Left ventricle myocardium inferior (tissue), 1 donor: ENCODE data around the gene GGN. TPM values are rescaled to one million over a fixed set of nuclear protein-coding genes. Genes with fewer than 3 reads are reported as not detected.

ENCODE experiments used
- DNase-seq: peaks from one replicate; pipeline ENCODE4 v3.0.0-alpha.2; 2020
- H3K27ac ChIP-seq: fragments of 200-600 bp; replicated peaks from 2 replicates; pipeline ENCODE4 v1.8.0; 2021
- H3K27me3 ChIP-seq: fragments of 200-600 bp; 2 replicates; pipeline ENCODE4 v1.8.0; 2021; ENCODE audit warnings: low read depth
- H3K36me3 ChIP-seq: fragments of 200-600 bp; 2 replicates; pipeline ENCODE4 v1.8.0; 2021
- H3K4me1 ChIP-seq: fragments of 200-600 bp; 2 replicates; pipeline ENCODE4 v1.8.0; 2021
- H3K4me3 ChIP-seq: fragments of 200-600 bp; 2 replicates; pipeline ENCODE4 v1.8.0; 2021; ENCODE audit warnings: mild to moderate bottlenecking, moderate library complexity
- H3K9me3 ChIP-seq: fragments of 200-600 bp; replicated peaks from 2 replicates; pipeline ENCODE4 v1.8.0; 2021
- intact Hi-C: fragments of 100-400 bp; cut with micrococcal nuclease; formaldehyde crosslinking; loops from one replicate; pipeline ENCODE4 v1.11.0; 2022
- total RNA-seq: library from RNA; stranded (reverse); fragmentation: NEBNext Ultra II Directional; extraction: Animal tissue kit (Norgen Biotek cat#: 25700); gene quantifications from one replicate; pipeline ENCODE4 v1.2.1, GENCODE V29; 2021
- TF ChIP-seq, protein P1 (sequence below): fragments of 200-600 bp; IDR thresholded peaks from 2 replicates; pipeline ENCODE4 v1.8.0; 2021; ENCODE audit warnings: antibody characterized with exemption, mild to moderate bottlenecking, borderline replicate concordance
- donor health status: DM: no; HTN: yes; CAD: no; lungs with severe emphysema.

GGN gene
- total RNA-seq, 1 donor from 2014 or later: not detected

DNA sequence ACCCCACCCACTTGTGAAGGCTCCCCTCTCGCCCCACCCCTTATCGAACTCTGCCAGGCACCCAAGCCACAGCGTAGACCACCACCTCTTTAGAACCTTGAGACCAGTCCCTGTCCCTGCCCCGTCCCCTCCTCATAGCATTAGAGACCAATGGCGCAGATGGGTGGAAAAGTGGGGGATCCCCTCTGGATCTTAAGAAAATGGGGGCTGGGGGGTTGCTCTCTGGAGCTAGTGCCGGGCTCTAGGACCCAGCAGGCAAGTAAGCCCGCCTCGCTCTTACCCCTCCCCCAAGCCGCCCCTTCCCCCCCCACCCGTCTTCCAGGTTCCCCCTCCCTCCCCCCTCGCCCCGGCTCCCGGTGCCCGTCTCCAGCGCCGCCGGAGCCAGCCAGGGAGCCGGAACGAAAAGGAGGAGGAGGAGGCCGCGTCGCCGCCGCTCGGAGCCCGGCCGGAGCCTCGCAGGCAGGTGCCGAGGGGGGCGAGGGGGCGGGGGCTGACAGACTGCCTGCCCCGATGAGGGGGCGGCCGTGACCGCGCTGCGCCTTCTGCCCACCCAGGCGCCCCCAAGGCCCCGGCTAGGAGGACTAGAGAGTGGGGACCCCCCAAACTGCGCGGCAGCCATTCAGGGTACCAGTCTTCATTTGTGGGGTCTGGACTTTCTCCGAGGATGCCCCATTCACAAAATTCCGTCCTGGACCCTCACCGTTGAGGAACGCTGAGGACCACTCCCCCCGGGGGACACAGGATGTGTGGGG, 691 bp upstream of the GGN start, which contains the start of gene SPRED3:
SPRED3 (plus strand) TSS at position 349 of the 752 bp plus-strand sequence. CDS start 1,606 bp downstream, outside the sequence.
- no peaks in the 10 kb centered on the region for H3K9me3 ChIP-seq

GRCh38 chr19:38386971-38387549, 774 bp downstream of the GGN start:
- intact Hi-C loops: no loop called here
- TF ChIP-seq, protein P1, sequence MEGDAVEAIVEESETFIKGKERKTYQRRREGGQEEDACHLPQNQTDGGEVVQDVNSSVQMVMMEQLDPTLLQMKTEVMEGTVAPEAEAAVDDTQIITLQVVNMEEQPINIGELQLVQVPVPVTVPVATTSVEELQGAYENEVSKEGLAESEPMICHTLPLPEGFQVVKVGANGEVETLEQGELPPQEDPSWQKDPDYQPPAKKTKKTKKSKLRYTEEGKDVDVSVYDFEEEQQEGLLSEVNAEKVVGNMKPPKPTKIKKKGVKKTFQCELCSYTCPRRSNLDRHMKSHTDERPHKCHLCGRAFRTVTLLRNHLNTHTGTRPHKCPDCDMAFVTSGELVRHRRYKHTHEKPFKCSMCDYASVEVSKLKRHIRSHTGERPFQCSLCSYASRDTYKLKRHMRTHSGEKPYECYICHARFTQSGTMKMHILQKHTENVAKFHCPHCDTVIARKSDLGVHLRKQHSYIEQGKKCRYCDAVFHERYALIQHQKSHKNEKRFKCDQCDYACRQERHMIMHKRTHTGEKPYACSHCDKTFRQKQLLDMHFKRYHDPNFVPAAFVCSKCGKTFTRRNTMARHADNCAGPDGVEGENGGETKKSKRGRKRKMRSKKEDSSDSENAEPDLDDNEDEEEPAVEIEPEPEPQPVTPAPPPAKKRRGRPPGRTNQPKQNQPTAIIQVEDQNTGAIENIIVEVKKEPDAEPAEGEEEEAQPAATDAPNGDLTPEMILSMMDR: no peak
- Histone ChIP-seq H3K36me3 (peaks cover 44% of the 10 kb centered on the region), H3K9me3 (no peaks in the 10 kb centered on the region), H3K4me3 (peak overlapping the region; percentile 66), H3K27ac (no peak overlapping the region), H3K27me3 (peaks cover 45% of the 10 kb centered on the region), H3K4me1 (peaks cover 44% of the 10 kb centered on the region)
- DNase-seq: peak; percentile 36

More for the DNA sequence above, 691 bp upstream of the GGN start, which contains the start of gene SPRED3:
- peaks cover 46% of the 10 kb centered on the region for H3K27me3 ChIP-seq
- H3K27ac ChIP-seq: peak within 1 kb of the TSS; percentile 43
- H3K36me3 ChIP-seq: peaks cover 30% of the 10 kb centered on the region
- H3K4me1 ChIP-seq: peaks cover 44% of the 10 kb centered on the region
- intact Hi-C loops: no loop called here
- H3K4me3 ChIP-seq: peak within 1 kb of the TSS; percentile 66
- no peak for DNase-seq
- TF ChIP-seq, protein P1: no peak

- H3K4me1 ChIP-seq: peaks cover 44% of the 10 kb centered on the region
- H3K27me3 ChIP-seq: peaks cover 45% of the 10 kb centered on the region
- no peak overlapping the region for H3K27ac ChIP-seq
- intact Hi-C loops: no loop called here
- H3K4me3 ChIP-seq: peak overlapping the region; percentile 66
- H3K36me3 ChIP-seq: peaks cover 50% of the 10 kb centered on the region
- no peaks in the 10 kb centered on the region for H3K9me3 ChIP-seq
- no peak for DNase-seq
- TF ChIP-seq, protein P1: no peak
Observed at GRCh38 chr19:38386300-38386970, 1.4 kb downstream of the GGN start.

DNA sequence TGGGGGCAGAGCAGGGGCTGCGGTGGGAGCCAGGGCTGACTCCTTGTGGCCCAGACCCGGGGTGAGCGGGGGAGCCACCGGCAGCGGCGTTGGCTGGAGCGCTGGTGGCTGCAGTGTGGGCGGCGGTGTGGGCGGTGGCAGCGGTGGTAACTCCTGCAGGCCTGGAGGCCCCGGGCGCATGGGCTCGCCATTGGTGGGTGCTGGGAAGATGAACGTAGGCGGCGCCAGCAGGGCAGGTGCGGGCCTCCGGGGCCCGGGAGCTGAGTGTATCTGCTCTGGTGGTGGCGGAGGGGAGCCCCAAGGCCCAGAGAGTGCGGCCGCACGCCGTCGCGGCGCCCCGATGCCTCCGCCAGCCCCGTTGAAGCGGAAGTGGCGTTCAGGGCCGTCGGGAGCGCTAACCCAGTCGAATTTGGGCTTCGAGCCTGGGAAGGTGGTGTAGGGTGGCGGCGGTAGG, 2.0 kb downstream of the GGN start:
- Histone ChIP-seq H3K36me3 (peaks cover 56% of the 10 kb centered on the region), H3K27ac (no peak overlapping the region), H3K4me3 (no peak overlapping the region), H3K27me3 (peaks cover 45% of the 10 kb centered on the region), H3K9me3 (no peaks in the 10 kb centered on the region), H3K4me1 (peaks cover 44% of the 10 kb centered on the region)
- intact Hi-C loops: no loop called here
- TF ChIP-seq, protein P1: no peak
- no peak for DNase-seq

DNA sequence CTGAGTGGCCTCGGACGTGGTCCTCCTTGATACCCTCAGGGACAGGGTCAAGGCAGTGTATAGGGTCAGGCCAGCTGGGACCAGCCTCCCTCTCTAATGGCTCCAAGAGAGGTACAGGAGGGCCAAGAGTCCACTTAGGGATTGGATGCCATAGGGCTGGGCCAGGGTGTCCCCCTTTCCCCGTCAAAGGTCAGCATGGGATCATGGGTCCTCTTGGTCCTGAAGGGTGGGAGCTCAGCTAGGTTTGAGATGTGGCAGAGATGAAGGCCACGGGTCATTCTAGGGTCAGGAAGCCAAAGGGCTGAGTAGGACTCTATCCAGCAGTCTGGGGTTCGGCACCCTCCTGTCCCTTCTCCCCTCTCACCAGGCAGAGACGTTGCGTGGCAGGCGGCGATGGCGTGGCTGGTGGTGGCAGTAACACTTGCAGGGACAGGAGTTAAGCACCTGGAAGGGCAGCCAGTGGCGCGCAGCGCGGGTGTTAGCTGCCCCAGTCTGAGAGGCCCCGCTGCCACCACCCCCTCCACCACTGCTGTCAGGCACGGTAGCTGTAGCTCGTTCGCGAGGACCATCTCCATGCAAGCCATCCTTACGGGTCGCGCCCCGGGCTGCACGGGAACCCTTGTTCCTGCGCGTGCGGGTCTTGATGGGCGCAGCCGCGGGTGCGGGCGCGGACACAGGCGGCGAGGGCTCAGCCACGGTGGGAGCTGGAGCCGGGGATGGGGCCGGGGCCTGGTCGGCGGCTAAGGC, 2.6 kb downstream of the GGN start:
- Histone ChIP-seq H3K9me3 (no peaks in the 10 kb centered on the region), H3K4me3 (no peak overlapping the region), H3K27ac (no peak overlapping the region), H3K4me1 (peaks cover 44% of the 10 kb centered on the region), H3K36me3 (peaks cover 62% of the 10 kb centered on the region), H3K27me3 (peaks cover 45% of the 10 kb centered on the region)
- no peak for DNase-seq
- TF ChIP-seq, protein P1: no peak
- intact Hi-C loops: no loop called here
